ENCODE data around the gene NRXN2. TPM values are rescaled to one million over a fixed set of nuclear protein-coding genes. Genes with fewer than 3 reads are reported as not detected.

The NRXN2 gene
- polyA plus RNA-seq, 1 experiment: not detected

DNA sequence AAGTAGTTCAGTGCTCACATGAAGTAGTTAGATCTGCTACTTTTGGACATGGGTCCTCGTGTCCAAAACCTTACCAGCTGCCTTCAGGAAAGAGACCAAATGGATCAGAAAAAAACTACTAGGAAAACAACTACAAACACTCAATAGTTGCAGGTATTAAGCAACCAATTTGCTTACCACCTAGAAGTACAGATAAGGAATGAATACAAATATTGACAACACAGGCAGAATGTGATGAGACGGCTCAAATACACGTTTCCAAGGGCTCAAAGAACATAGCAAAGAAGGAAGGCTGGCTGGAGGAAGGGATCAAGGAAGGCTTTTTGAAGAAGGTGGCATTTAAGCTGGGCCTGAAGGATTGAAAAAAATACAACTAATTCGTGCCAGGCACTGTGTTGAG, 41.8 kb downstream of the NRXN2 start:
- Histone ChIP-seq H3K9me3 (ENCODE audit: control insufficient read depth, insufficient read depth, low read length) (no peaks in the 10 kb centered on the region), H3K4me3 (ENCODE audit: low read depth, low read length) (no peak overlapping the region), H3K27ac (ENCODE audit: low read depth, low read length) (no peak overlapping the region), H3K27me3 (ENCODE audit: control insufficient read depth, insufficient read depth, low read length) (peaks cover 57% of the 10 kb centered on the region)
- TF ChIP-seq, protein P1, sequence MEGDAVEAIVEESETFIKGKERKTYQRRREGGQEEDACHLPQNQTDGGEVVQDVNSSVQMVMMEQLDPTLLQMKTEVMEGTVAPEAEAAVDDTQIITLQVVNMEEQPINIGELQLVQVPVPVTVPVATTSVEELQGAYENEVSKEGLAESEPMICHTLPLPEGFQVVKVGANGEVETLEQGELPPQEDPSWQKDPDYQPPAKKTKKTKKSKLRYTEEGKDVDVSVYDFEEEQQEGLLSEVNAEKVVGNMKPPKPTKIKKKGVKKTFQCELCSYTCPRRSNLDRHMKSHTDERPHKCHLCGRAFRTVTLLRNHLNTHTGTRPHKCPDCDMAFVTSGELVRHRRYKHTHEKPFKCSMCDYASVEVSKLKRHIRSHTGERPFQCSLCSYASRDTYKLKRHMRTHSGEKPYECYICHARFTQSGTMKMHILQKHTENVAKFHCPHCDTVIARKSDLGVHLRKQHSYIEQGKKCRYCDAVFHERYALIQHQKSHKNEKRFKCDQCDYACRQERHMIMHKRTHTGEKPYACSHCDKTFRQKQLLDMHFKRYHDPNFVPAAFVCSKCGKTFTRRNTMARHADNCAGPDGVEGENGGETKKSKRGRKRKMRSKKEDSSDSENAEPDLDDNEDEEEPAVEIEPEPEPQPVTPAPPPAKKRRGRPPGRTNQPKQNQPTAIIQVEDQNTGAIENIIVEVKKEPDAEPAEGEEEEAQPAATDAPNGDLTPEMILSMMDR (IDR thresholded peaks at IDR 0.05; ENCODE audit: low read depth, low read length): no peak
- POLR2A ChIA-PET: no interaction called here
- DNase-seq (ENCODE audit: low read depth, low spot score): no peak
- CTCF ChIA-PET: no interaction called here

DNA sequence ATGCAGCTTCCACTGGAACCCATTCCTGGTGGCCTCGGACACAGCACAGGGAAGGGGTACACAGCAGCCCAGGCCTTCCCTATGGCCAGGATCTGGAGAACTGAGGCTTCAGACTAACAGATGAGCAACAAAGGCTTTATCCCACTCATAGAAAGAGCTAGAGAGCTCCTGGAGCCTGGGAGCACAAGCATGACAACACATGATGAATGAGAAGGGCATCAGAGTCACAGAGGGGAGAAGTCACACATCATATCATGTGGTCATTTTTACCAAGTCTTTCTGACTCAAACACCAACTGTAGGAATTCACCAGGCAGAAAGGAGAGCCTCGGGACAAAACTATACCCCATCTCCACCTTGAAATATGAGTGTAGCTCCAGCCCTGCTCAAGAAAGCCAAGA, 43.2 kb downstream of the NRXN2 start:
- H3K4me3 ChIP-seq (ENCODE audit: low read depth, low read length): no peak overlapping the region
- H3K9me3 ChIP-seq (ENCODE audit: control insufficient read depth, insufficient read depth, low read length): no peaks in the 10 kb centered on the region
- TF ChIP-seq, protein P1 (IDR thresholded peaks at IDR 0.05; ENCODE audit: low read depth, low read length): no peak
- DNase-seq (ENCODE audit: low read depth, low spot score): no peak
- ChIA-PET CTCF (interaction anchor here (1.3 to 3.6 kb wide), 2 partner anchors 9 to 231 kb away, joined by 4 to 19 read pairs; no protein-coding TSS in a partner anchor), POLR2A (no interaction called here)
- peaks cover 60% of the 10 kb centered on the region for H3K27me3 ChIP-seq (ENCODE audit: control insufficient read depth, insufficient read depth, low read length)
- H3K27ac ChIP-seq (ENCODE audit: low read depth, low read length): no peak overlapping the region

DNA sequence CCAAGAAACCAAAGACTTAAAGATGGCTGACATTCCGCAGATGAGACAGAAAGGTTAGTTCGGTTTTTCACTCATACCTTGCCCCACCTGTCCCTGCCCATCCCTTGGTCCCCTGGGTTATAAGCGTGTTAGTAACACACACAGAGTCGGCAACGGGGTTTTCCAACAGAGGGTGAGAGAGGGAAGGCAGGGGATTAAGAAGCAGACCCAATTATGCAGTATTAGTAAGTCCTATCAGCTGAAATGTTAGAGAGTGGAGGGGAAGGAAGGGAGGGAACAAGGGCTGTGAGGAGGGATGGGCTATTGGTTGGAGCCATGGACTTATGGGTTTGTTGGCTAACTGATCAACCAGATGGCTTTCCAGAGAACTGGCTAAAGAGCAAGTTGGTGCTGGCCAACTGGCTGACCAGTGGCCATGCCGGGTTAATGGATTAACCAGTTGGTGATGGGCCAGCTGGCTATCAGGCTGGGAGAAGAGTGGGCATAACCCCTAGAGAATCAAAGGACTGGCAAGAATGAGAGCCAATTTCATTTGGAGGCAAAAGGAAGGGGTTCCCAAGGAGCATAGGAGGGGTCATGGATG, 45.5 kb downstream of the NRXN2 start:
- POLR2A ChIA-PET: no interaction called here
- no peak overlapping the region for H3K4me3 ChIP-seq (ENCODE audit: low read depth, low read length)
- TF ChIP-seq, protein P1 (IDR thresholded peaks at IDR 0.05; ENCODE audit: low read depth, low read length): no peak
- peaks cover 56% of the 10 kb centered on the region for H3K27me3 ChIP-seq (ENCODE audit: control insufficient read depth, insufficient read depth, low read length)
- DNase-seq (ENCODE audit: low read depth, low spot score): no peak
- no peaks in the 10 kb centered on the region for H3K9me3 ChIP-seq (ENCODE audit: control insufficient read depth, insufficient read depth, low read length)
- H3K27ac ChIP-seq (ENCODE audit: low read depth, low read length): no peak overlapping the region
- CTCF ChIA-PET: interaction anchor here (3.6 kb wide), 1 partner anchor 11 kb away, joined by 19 read pairs; no protein-coding TSS in a partner anchor

DNA sequence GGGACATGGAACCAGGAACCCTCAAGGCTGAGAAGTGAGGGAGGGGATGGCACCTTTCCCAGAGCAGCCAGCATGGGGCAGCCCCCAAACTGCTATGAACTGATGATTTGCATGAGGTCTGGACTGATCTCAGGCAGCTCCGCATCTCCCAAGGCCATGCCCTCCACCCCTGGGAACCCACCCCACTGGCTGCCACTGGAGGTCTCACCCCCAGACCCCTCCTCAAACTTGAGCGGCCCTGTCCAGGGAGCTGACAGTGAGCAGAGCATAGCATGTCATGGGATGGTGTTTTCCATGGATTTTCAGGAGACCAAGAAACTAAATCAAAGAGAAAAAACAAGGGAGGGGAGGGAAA, 46.8 kb downstream of the NRXN2 start:
- ChIA-PET POLR2A (no interaction called here), CTCF (interaction anchor here (4.3 kb wide), 1 partner anchor 12 kb away, joined by 30 read pairs; no protein-coding TSS in a partner anchor)
- Histone ChIP-seq H3K27me3 (ENCODE audit: control insufficient read depth, insufficient read depth, low read length) (peaks cover 57% of the 10 kb centered on the region), H3K4me3 (ENCODE audit: low read depth, low read length) (no peak overlapping the region), H3K27ac (ENCODE audit: low read depth, low read length) (no peak overlapping the region), H3K9me3 (ENCODE audit: control insufficient read depth, insufficient read depth, low read length) (no peaks in the 10 kb centered on the region)
- TF ChIP-seq, protein P1 (IDR thresholded peaks at IDR 0.05; ENCODE audit: low read depth, low read length): no peak
- no peak for DNase-seq (ENCODE audit: low read depth, low spot score)

DNA sequence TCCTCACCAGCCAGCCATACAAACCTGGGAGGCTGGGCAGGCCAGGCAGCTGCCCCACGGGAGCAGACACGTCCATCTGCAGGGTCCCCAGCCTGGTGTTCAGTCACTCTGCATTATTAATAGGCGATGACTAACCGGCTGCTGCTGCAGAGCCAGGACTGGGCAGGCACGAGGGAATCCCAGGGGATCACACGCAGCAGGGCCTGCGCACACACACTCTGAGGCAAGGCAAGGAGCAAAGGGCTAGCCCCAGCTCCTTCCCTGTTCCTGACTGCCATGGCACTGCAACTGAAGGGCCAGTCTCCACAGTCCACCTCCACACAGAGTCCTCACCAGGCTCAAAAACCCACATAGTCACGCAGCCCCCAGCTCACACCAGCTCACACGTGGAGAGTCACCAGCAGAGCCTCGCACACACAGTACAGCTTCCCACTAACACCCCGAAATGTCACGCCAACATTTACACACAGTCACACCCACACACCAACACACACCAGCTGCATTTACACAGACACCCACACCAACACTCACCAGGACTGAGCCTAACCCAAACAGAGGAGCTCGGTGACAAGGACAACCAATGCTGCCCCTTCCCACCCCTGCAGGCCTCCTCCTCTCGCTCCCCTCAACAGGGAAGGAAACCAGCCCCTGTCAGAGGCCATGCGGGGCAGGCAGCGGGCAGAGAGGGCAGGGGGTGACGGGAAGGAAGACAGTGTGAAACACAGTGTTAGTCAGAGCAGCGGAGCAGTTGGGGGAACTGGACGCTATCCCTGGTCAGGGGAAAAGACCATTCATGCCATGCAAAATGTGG, 47.3 kb downstream of the NRXN2 start:
- no peak for DNase-seq (ENCODE audit: low read depth, low spot score)
- Histone ChIP-seq H3K27ac (ENCODE audit: low read depth, low read length) (no peak overlapping the region), H3K9me3 (ENCODE audit: control insufficient read depth, insufficient read depth, low read length) (no peaks in the 10 kb centered on the region), H3K4me3 (ENCODE audit: low read depth, low read length) (no peak overlapping the region), H3K27me3 (ENCODE audit: control insufficient read depth, insufficient read depth, low read length) (peaks cover 61% of the 10 kb centered on the region)
- ChIA-PET CTCF (interaction anchor here (1.8 to 4.3 kb wide), 2 partner anchors 13 to 24 kb away, joined by 7 to 30 read pairs; no protein-coding TSS in a partner anchor), POLR2A (no interaction called here)
- TF ChIP-seq, protein P1 (IDR thresholded peaks at IDR 0.05; ENCODE audit: low read depth, low read length): no peak
